Osteocyte (in vitro differentiated cells): ENCODE results near the gene ACAD11. TPM values are rescaled to one million over a fixed set of nuclear protein-coding genes. Genes with fewer than 3 reads are reported as not detected.

Experiments used
- DNase-seq: peaks from one replicate; pipeline ENCODE4 v3.0.0; 2021; ENCODE audit warnings: mixed read lengths; ENCODE audit not compliant: unreplicated experiment; ENCODE audit errors: extremely low spot score
- H3K27ac Mint-ChIP-seq: one replicate; pipeline ENCODE4 v1.8.0; 2021; ENCODE audit warnings: mild to moderate bottlenecking, mixed read lengths; ENCODE audit not compliant: unreplicated experiment
- H3K27me3 Mint-ChIP-seq: one replicate; pipeline ENCODE4 v1.8.0; 2021; ENCODE audit warnings: mixed read lengths; ENCODE audit not compliant: unreplicated experiment
- H3K36me3 Mint-ChIP-seq: one replicate; pipeline ENCODE4 v1.8.0; 2021; ENCODE audit warnings: mixed read lengths; ENCODE audit not compliant: unreplicated experiment
- H3K4me1 Mint-ChIP-seq: one replicate; pipeline ENCODE4 v1.8.0; 2021; ENCODE audit warnings: mixed read lengths; ENCODE audit not compliant: unreplicated experiment
- H3K4me3 Mint-ChIP-seq: one replicate; pipeline ENCODE4 v1.8.0; 2021; ENCODE audit warnings: mild to moderate bottlenecking, moderate library complexity, mixed read lengths; ENCODE audit not compliant: unreplicated experiment
- H3K9me3 Mint-ChIP-seq: one replicate; pipeline ENCODE4 v1.8.0; 2021; ENCODE audit warnings: mixed read lengths; ENCODE audit not compliant: unreplicated experiment
- total RNA-seq: library from RNA; stranded (reverse); gene quantifications from 2 replicates; pipeline ENCODE4 v1.2.1, GENCODE V29; 2021
- TF ChIP-seq, protein P1 (sequence below): fragments of 200-600 bp; sonication (generic); IDR thresholded peaks from 2 replicates; pipeline ENCODE4 v1.5.0; 2021; ENCODE audit warnings: antibody characterized with exemption, mild to moderate bottlenecking, moderate library complexity

The ACAD11 gene
- total RNA-seq, 1 donor from 2014 or later, result 22.6 TPM

DNA sequence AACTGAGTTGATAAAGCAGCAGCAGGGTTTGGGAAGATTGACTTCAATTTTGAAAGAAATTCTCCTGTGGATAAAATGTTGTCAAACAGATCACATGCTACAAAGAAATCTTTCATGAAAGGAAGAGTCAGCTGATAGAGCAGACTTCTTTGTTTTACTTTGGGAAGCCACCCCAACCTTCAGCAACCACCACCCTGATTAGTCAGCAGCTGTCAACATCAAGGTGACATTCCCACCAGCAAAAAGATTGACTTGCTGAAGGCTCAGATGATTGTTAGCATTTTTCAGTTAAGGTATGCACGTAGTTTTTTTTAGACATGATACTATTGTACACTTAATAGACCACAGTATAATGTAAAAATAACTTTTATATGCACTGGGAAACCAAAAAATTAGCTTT is 150.1 kb downstream of the ACAD11 start:
- no peak for DNase-seq
- Mint-ChIP-seq H3K27ac (no peak overlapping the region), H3K4me1 (no peaks in the 10 kb centered on the region), H3K27me3 (no peaks in the 10 kb centered on the region), H3K9me3 (no peaks in the 10 kb centered on the region), H3K4me3 (no peak overlapping the region), H3K36me3 (peaks cover 64% of the 10 kb centered on the region)
- TF ChIP-seq, protein P1, sequence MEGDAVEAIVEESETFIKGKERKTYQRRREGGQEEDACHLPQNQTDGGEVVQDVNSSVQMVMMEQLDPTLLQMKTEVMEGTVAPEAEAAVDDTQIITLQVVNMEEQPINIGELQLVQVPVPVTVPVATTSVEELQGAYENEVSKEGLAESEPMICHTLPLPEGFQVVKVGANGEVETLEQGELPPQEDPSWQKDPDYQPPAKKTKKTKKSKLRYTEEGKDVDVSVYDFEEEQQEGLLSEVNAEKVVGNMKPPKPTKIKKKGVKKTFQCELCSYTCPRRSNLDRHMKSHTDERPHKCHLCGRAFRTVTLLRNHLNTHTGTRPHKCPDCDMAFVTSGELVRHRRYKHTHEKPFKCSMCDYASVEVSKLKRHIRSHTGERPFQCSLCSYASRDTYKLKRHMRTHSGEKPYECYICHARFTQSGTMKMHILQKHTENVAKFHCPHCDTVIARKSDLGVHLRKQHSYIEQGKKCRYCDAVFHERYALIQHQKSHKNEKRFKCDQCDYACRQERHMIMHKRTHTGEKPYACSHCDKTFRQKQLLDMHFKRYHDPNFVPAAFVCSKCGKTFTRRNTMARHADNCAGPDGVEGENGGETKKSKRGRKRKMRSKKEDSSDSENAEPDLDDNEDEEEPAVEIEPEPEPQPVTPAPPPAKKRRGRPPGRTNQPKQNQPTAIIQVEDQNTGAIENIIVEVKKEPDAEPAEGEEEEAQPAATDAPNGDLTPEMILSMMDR, result no peak

GRCh38 chr3:132509096-132509495 is 150.5 kb downstream of the ACAD11 start:
- TF ChIP-seq, protein P1, result no peak
- no peak overlapping the region for H3K4me3 Mint-ChIP-seq
- DNase-seq, result no peak
- H3K36me3 Mint-ChIP-seq, result peaks cover 62% of the 10 kb centered on the region
- H3K4me1 Mint-ChIP-seq, result no peaks in the 10 kb centered on the region
- H3K9me3 Mint-ChIP-seq, result no peaks in the 10 kb centered on the region
- no peaks in the 10 kb centered on the region for H3K27me3 Mint-ChIP-seq
- H3K27ac Mint-ChIP-seq, result no peak overlapping the region

Other genes with a start within 250 kb of the ACAD11 start
- gene DNAJC13, start 242.3 kb downstream of the ACAD11 start, total RNA-seq, result 55.5 and 57.1 TPM in 2 replicates
- gene ACKR4, start 62.5 kb downstream of the ACAD11 start, total RNA-seq, result 0.42 and 0.64 TPM in 2 replicates
- 28.4 and 31.2 TPM in 2 replicates for gene UBA5, start 520 bp upstream of the ACAD11 start, total RNA-seq
- gene NPHP3, start 62.6 kb upstream of the ACAD11 start, total RNA-seq, result 26.4 and 27.2 TPM in 2 replicates